HG03442 (cell line): ENCODE results near the gene CCDC90B.
"Not testable (repeated sequence)": the region's sequence is repeated elsewhere in the genome, so short reads cannot be mapped to it uniquely, and the experiment has no call there.

Experiments used
- ATAC-seq: cut with Tn5 transposase; IDR thresholded peaks from one replicate; pipeline ENCODE4 v1.9.1; 2021; ENCODE audit warnings: mild to moderate bottlenecking, moderate library complexity; ENCODE audit not compliant: unreplicated experiment

Gene CCDC90B, protein sequence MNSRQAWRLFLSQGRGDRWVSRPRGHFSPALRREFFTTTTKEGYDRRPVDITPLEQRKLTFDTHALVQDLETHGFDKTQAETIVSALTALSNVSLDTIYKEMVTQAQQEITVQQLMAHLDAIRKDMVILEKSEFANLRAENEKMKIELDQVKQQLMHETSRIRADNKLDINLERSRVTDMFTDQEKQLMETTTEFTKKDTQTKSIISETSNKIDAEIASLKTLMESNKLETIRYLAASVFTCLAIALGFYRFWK

DNA sequence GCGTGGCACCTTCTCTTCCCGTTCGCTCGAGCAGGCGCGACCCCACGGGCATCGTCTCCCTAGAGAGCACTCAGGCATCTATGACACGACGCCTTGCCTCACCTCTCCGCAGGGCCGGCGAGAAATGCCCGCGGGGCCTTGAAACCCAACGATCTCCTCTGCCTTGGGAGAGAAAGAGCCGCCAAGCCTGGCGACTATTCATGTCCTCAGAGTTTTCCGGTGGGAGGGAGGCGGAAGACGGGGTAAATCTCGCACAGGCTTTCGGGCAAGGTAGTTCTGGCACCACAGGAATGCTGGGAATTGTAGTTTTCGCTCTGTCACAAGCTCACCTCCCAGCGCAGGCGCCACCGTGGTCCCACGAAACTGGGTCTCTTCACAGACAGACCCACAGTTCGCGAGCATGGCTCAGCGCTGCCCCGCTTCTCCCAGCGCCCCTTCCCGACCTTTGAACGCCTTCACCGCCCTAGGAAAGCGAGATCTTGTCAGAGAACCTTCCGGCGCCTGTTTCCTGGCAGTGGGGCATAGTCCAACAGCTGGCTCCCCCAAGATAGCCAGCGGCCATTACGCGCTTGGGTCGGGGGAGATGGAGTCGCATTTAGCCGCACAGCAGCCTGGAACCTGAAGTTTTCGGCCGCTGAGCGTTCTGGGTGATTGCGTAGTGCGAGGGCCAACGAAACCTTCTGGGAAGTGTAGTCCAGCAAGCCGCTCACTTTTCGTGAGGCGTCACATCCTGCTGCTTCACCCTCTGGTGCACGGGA lies at the start of gene CCDC90B:
CCDC90B (minus strand) TSS at position 597 of the 758 bp plus-strand sequence; CDS start at position 202, 395 bp downstream.
- peak; percentile 86 for ATAC-seq

DNA sequence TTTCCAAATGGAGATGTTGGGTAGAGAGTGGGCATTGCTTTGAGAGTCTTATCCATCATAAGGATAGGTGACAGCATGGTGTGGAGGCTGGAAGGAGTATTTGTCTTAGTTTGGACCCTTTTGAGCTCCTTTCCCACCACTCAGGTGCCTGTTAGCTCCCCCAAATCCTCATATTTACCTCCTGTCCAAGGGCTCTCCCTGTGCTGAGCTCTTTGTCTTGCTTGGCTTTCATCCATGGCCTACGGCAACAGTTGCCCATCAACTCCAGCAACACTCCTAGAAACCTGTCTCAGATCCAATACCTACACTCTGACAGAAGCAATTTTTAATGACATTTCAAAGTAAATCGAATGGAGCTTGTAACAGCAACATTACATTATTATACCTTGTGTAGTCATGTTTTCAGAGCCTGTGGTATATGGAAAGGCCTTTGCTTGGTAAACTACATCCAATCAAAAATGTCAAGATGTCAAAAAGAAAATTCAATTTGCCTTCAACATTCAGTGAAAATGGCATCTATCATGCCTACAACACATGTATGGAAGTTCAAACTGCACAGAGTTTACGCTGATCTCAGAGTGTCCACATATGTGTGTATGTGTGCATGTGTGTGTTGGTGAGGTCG lies 49.4 kb upstream of the CCDC90B start:
- ATAC-seq: no peak

DNA sequence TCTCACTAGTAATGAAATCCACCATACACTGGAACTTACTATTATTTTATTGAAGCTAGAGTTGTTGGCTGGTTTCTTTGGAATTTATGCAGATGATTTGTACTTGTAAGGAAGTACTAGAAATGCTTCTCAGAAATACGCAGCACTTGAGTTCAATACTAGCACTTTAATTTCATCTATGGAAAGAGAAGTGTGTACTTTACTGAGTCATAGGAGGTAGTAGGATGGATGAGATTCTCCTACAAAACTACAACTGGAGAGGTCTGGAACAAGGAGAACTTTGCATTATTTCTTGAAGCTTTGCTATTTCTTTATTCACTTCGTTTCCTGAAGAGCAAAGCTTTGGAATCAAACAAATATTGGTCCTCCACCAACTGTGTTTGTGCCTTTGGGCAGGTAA lies 44.1 kb upstream of the CCDC90B start:
- no peak for ATAC-seq

DNA sequence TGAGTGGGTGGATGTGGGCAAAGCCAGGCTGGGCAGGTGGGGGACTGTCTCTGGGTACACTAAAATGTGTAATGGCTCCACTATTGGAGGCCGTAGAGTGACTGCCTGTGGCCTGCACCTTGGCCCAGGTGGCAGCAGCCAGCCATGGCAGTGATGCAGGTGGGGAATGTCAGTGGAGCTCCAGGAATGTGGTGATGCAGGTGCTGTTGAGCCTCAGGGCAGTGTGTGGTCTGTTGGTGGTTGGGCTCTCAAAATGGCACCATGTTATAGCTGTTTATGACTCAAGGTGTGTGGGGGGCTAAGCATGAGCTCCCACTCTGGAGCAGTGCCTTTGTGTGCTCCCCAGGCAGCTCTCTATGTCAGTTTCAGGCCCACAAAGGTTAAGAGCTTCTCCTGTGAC lies 40.2 kb upstream of the CCDC90B start:
- ATAC-seq: no peak

DNA sequence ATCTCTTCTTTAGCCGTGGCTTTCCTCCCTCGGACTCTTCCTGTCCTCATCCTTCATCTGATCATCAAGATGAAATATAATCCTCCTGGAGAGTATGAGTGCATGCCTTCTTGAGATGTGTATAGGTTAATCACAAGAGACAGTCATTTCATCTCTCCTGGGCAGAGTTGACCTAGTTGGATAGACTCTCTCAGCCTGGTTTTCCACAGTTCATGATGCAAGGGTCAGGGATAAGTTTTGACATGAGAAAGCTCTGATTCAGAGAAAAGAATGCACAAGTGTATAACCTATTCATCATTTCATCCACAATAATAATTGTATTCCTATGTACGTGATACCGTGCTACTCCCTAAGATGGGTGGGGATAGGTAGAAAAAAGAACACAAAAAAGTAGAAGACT lies 33.2 kb upstream of the CCDC90B start:
- ATAC-seq: no peak

DNA sequence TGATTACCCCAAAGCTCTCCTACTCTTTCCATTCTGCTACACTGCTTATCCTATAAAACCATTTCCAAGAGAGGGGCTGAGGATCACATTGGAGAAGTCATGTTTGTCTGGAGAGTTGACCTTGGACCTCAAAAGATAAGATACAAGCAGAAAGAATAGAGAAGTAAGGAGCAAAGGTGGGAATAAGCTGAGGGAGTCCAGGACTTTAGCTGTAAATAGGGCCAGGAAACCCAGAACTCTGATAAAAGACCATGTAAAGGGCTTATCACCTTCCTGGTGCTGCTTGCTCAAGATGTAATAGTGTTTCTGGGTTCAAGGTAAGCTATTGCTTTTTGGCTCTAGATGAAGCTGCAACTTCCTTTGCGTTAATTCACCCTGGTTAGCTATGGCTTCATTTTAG lies 32.8 kb upstream of the CCDC90B start:
- no peak for ATAC-seq

DNA sequence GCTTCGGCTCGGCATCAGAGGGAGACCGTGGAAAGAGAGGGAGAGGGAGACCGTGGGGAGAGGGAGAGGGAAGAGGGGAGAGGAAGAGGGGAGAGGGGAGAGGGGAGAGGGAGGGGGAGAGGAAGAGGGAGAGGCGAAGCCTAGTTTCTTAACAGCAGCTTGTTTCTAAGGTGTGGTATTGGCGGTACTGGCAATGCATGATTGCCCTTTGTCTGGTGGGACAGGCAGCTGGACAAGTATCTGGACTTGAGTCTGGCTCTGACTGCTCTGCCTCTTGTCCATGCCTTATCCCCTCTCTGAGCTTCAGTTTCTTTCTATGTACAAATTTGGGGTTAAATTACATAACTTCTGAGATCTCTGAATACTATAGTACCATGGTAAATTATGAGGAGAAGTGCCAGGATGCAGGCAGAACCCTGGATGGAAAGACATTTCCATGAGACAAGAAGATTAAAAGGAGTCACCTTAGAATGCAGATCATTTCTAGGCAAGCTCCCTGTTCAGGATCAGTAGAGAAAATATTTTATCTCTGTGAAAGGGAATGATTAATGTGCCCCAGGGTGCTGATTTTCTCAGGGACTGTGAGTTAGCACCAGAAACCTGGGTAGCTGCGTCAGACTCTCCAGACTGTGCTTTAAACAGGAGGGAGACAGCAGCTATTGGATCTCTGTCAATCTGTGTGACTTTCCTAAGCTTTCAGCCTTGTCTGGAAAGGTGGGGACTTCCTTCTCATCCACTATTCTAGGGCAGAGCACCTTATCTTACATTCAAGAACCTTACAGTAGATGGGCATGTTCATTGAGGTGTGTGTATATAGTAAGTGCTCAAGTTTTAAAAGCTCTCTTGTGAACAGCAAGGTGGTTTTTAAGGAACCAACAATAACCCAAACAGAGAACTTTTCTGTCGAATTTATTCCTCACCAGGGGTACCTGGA lies 31.9 kb upstream of the CCDC90B start:
- ATAC-seq: no peak

DNA sequence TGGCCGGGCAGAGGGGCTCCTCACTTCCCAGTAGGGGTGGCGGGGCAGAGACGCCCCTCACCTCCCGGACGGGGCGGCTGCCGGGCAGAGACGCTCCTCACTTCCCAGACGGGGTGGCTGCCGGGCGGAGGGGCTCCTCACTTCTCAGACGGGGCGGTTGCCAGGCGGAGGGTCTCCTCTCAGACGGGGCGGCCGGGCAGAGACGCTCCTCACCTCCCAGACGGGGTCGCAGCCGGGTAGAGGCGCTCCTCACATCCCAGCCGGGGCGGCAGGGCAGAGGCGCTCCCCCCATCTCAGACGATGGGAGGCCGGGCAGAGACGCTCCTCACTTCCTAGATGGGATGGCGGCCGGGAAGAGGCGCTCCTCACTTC lies 30.7 kb upstream of the CCDC90B start:
- not testable (repeated sequence) for ATAC-seq

DNA sequence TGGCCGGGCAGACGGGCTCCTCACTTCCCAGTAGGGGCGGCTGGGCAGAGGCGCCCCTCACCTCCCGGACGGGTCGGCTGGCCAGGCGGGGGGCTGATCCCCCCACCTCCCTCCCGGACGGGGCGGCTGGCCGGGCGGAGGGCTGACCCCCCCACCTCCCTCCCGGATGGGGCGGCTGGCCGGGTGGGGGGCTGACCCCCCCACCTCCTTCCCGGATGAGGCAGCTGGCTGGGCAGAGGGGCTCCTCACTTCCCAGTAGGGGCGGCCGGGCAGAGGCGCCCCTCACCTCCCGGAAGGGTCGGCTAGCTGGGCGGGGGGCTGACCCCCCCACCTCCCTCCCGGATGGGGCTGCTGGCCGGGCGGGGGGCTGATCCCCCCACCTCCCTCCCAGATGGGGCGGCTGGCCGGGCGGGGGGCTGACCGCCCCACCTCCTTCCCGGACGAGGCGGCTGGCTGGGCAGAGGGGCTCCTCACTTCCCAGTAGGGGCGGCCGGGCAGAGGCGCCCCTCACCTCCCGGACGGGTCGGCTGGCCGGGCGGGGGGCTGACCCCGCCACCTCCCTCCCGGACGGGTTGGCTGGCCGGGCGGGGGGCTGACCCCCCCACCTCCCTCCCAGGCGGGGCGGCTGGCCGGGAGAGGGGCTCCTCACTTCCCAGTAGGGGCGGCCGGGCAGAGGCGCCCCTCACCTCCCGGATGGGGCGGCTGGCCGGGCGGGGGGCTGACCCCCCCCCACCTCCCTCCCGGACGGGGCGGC lies 30.2 kb upstream of the CCDC90B start:
- ATAC-seq: not testable (repeated sequence)

DNA sequence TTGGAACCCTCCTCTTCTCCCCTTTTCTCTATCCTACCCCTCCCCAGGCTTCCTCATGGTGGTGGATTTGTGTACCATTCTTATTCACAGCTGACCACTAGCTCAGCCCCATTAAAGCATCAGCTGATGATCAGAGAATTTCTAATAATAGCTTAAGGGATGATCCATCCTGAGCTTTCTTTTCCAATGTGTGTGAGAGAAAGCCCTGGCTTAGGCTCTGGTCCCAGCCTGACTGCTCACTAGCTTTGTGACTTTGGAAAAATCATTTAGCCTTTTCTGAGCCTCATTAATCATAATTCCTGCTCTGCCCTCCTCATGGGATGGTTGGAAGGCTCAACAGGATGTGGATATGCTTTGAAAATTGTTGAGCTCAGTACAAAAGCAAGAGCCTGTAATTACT lies 26.3 kb upstream of the CCDC90B start:
- ATAC-seq: no peak

DNA sequence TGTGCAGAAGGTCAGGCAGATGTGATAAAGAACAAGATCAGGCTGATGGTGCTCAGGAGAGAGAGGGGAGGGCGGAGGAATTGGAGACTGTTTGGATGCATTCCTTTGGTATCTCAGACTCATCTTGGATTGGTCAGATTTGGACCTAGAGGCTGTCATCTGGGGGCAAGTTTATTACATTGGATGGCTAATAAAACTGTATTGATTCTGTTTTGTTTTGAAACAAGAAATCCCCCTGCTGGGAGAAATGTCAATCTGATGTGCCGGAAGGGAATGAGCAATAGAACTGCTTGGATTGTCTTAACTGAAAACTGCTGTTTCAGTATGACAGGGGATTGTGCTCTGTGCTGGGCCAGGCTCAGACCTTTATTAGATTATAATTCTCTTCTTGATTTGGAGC lies 25.5 kb upstream of the CCDC90B start:
- ATAC-seq: no peak

DNA sequence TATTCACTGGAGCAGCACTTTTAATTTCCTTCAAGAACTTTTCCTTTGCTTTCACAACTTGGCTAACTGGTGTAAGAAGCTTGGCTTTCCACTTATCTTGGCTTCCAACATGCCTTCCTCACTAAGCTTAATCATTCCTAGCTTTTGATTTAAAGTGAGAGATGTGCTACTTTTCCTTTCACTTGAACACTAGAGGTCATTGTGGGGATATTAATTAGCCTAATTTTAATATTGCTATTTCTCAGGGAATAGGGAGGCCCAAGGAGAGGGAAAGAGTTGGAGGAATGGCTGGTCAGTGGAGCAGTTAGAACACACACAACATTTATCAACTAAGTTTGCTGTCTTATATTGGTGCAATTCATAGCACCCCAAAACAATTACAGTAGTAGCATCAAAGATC lies 24.6 kb upstream of the CCDC90B start:
- ATAC-seq: no peak

DNA sequence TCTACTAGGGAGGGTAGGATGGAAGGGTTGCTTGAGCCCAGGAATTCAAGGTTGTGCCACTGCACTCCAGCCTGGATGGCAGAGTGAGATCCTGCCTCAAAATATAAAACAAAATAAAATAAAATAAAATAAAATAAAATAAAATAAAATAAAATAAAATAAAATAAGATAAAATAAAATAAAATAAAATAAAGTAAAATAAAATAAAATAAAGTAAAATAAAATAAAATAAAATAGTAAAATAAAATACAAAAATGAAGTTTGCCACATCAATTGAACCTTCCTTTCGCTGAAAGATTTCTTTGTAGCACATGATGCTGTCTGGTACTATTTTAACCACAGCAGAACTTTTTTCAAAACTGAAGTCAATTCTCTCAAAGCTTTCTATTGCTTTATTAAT lies 22.4 kb upstream of the CCDC90B start:
- not testable (repeated sequence) for ATAC-seq

DNA sequence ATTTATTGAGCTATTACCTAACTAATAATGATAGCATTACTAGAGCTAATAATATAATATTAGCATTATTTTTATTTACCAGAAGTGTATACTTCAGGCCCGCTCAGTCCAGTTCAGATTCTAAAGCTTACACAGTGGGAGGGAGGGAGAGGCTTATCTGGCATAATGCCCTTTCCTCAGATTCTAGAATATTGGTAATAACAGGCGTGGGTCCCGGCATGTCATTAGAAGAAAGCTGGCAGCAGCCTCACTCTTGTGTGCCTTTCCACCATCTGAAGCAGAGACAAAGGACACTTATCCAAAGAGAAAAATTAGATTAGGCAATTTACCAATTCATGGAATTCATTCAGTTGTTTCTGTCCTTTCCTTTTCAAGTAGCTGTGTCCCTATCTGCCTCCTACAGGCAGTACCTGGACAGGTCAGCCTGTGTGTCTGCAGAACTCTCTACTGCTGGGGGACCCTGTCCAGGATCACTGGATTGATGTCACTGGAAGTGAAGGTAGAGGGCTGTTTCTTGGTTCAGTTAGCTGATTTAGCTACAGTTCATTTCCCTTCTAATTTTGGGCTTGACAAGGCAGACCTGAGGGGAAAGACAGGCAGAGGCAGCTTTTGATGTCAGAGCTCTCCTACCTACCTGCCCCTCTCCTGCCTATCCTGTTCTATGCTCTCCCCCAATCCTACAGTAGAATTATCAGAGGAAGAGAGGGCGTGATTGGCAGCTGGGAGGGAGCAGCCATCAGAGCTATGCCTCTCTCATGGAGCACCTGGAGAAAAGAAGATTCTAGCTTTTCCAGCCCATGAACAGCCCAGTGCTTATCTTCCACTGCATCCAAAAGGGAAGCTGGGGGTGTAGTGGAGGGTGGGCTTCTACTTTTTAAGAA lies 20.3 kb upstream of the CCDC90B start:
- no peak for ATAC-seq

DNA sequence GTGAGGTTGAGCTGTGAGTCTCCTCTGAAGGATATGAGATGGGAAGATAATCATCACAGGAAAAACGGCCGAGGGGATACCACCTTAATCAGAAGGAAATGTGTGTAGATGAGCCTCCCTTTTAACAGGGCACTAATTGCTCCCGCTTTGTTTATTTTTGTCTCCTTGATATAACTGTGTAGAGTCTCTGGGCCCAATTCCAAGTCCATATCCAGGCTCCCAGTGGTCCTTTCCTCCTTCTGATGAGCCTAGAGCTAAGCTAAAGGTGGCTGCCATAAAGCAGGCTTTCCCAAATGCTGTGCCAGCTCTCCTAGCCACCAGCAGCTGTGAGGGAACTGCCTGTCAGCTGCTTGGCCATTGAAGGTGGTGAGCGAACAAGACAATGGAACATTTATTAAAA lies 17.1 kb upstream of the CCDC90B start:
- no peak for ATAC-seq

DNA sequence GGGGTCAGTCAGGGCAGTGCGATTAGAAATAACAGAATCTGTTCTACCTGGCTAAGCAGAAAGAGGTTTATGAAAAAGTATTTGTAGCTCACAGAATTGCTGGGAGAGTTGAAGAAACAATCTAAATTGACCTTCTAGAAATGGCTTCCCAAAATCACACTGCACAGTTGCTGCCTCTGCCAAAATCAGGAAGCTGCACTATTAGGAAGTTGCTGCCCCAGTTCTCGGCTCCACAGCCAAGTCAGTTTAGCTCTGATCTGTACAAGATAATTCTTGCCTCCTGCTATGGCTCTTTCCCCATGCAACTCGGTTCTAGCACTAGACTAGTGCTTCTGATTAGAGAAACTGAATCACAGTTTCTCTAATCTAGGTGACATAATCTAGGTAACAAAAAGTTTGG lies 16.0 kb upstream of the CCDC90B start:
- ATAC-seq: no peak

DNA sequence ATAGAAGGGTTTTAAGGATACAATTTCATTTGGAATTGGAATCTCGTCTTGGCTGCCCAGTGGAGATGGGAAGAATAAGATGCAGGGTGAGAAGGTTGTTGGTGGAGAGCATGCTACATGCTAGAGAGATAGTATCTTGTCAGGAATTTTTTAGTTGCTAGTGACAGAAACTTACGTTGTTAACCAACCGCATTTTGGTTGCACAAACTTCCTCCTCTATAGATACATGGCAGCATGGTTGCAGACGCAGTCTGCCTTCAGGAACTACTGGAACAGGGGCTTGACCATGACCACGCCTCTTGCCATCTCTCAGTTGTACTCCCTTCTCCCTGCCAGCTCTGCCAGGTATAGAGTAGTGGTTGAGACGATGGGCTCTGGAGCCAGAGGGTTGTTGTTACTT lies 13.5 kb upstream of the CCDC90B start:
- no peak for ATAC-seq

DNA sequence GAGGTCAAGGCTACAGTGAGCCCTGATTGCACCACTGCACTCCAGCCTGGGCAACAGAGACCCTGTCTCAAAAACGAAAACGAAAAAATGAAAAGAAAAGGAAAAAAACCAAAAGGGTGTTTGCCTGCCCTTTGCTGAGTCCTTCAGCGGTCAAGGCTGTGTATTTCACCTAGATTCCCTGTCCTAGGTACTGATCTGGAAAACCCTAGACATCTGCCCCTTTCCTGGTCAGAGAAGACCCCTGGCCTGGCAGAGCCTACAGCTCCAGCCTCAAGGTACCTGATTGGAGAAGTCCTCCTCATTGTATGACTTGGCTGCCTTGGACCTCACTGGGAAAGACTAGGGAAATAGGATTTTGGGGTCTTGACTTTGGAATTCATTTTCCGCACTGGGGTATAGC lies 8.0 kb upstream of the CCDC90B start:
- no peak for ATAC-seq

DNA sequence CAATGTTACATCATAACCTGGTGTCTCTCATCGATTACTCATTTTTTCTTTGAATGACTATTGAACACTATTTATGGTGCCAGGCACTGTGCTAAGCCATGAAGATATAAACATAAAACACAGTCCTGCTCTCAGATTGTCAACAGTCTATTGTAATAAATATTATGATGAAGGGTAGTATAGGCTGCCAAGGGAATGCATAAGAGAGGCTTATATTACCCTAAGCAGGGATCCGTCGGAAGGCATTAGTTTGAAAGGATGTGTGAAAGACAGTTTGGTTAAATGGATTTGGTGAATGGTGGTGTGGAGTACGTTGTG lies 7.2 kb upstream of the CCDC90B start:
- no peak for ATAC-seq
